PC-3 (cell line): ENCODE data around the gene ERCC3.

Experiments used
- CTCF ChIP-seq: fragments of 300-600 bp; sonication (generic); conservative IDR thresholded peaks from 2 replicates; pipeline ENCODE4 v1.5.1; 2017; ENCODE audit warnings: antibody characterized with exemption, low read depth, mild to moderate bottlenecking, low read length
- EZH2 ChIP-seq: fragments of 300-600 bp; sonication (generic); IDR thresholded peaks from one replicate; pipeline ENCODE4 v1.6.1; 2017; ENCODE audit warnings: antibody characterized with exemption, mild to moderate bottlenecking, low read length; ENCODE audit not compliant: unreplicated experiment
- EZH2phosphoT487 ChIP-seq: fragments of 300-600 bp; sonication (generic); IDR thresholded peaks from 2 replicates; pipeline ENCODE4 v1.6.1; 2018; ENCODE audit warnings: mild to moderate bottlenecking, antibody characterized with exemption, low read length, borderline replicate concordance

- TF ChIP-seq CTCF (no peak), EZH2phosphoT487 (no peak), EZH2 (no peak)
These were observed 77.8 kb downstream of the ERCC3 start for GRCh38 chr2:127216095-127216494.
